GM18907 (cell line): ENCODE data around the gene RTRAF.

Experiments
- ATAC-seq: cut with Tn5 transposase; IDR thresholded peaks from one replicate; pipeline ENCODE4 v1.9.1; 2021; ENCODE audit warnings: mild to moderate bottlenecking, moderate library complexity; ENCODE audit not compliant: unreplicated experiment

The RTRAF gene

DNA sequence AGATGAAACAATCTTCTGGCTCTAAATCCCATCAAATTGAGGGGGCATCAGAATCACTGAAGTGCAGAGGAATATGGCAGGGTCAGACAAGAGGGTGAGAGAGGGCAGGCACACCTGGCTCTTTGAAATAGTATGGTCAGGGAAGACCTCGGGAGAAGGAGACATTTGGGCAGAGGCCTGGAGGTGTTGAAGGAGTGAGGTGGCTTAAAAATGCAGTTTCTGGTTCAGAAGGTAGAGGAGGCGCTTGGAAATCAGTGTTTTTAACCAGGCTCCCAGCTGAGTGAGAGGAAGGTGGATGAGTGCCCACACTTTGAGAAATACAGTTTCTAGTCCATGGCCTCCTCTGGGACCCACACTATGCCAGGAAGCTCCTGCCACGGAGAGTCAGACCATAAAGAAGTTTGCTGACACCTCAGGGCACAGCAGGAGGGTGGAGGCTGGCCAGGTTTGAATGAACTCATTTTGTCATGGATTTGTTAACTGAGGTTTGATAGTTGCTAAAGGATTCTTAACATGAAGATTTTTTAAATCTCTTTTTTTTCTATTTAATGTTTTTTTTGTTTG lies 59.4 kb downstream of the RTRAF start:
- no peak for ATAC-seq

DNA sequence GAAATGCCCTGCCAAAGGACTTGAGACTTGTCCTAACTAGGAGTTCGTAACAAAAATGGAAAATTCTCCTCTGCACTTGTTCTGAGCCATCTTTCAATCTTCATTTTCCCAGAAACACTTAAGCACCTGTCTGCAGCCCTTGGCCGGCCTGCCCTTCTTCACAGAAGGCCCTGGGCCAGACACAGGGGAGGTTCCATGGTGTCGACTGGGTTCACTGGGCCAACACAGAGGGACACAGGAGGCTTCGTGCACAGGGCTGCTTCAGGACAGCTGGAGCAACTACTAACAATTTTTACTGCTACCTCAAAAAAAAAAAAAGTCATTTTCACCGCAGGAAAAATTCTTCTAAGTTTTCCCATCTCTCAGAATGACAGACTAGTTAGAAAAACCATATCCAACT lies 59.9 kb downstream of the RTRAF start:
- no peak for ATAC-seq

DNA sequence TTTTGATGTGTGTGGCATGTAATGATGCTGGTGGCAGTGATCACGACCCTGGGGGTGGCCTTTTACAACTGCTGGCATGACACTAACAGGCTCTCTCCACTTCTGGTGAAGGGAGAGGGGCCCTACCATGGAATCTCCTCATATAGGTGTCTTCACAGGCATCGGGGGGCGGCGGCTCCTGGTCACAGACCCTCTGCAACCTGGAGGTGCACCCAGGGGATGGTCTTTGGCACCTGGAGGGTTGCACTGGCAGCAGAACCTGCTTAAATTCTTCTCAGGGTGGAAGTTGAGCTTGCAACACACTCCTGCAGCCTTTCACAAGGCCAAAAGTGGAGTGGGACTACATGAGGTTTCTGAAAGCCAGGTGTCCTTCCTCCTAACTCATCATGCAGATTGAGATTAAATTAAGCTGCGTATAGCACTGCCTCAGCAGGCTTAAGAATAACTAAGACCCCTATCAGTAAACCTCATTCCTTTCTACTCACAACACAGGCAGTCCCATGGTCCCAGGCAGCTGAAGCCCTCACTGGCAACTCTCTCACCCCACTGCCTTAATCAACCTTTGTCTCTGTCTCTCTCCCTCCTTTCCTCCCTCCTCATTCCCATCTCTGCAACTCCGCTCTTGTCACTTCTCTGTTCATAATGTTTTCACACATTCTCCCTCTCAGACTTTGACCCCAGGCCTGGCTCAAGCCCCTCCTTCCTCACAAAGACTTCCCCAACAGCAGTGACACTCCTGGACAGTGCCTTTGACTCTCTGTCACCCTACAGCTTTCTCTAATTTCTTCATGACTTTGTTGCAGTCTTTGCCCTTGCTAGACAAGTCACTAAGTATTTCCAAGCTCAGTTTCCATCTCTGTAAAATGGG lies 60.6 kb downstream of the RTRAF start:
- ATAC-seq: no peak

DNA sequence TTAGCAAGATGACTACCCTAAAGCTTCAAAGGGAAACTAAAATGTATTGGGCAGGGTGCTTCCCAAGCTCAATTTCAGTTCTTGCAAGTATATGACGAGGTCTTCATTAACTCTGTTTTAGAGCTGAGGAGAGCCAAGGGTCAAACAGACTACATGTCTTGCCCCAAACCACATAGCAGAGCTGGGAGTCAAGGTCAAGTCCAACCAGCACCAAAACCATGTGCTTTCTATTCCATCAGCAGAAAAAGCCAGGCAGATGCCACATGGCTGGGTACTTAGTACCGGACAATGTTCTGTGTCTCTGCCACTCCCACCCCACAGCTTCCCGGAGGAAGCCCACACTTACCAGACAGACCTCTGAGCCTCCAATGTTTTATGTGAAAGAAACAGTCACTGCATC lies 61.9 kb downstream of the RTRAF start:
- no peak for ATAC-seq

DNA sequence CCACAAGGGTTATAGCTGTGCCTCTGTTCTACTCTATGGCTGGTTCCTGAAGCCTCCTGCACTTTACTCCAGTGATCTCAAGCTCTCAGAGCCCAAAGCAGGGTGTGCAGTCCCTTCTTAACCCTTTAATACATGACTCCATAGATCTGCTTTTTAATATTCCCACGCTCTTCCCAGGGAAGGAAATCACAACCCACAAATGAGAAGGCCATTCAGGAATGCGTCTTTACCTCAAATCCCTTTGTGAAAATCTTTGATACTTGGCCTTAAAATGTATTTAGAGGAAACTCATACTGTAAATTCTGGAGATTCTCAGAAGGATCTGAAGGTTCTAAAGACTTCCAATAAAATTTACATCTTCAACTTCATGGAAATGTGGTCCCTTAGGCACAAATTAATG lies 62.5 kb downstream of the RTRAF start:
- no peak for ATAC-seq

DNA sequence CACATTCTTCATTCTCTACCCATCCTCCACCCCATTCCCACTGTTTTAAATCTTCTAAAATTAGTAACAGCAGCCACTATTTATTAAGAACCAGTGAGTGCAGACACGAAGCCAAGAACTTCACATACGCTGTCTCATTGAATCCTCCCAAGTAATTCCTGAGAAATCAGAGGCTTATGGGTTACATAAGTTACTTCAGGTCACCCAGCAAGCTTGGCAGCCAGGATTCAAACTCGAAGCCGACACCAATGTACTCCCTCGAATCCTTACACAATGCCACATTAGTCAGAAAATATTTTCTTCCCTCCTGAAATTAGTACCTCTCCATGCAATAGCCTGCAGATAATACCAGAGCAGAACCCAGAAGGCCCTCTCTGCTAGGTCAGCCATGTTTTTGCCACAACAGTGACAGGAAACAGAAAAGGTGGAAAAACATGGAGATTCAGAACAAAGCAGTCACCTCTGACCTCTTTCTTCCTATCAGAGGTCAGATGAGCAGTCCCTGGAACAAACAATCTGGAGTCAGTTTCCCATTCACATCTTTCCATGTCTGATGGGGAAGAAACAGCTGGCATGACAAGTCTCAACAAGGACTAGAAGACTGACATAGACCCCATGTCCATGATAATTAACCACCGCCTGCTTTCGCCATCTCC lies 63.1 kb downstream of the RTRAF start:
- ATAC-seq: no peak

DNA sequence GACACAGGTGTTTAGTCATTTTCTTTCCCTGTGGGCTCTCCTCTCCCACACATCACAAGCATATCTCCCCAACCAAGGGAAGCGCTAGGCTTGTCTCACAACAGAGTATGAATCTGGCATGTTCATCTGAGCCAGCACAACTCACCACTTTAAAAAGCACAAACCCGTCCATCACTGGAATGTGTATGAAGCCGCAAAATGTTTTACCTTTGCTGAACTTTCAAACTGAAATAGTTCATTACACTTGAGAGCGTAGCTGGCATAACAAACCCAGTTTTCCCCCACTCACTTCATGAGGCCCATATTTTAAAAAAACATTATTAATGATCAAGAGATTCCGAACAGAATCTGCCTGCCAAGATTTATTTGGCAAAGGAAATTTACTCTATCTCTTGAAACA lies 63.7 kb downstream of the RTRAF start:
- ATAC-seq: no peak

DNA sequence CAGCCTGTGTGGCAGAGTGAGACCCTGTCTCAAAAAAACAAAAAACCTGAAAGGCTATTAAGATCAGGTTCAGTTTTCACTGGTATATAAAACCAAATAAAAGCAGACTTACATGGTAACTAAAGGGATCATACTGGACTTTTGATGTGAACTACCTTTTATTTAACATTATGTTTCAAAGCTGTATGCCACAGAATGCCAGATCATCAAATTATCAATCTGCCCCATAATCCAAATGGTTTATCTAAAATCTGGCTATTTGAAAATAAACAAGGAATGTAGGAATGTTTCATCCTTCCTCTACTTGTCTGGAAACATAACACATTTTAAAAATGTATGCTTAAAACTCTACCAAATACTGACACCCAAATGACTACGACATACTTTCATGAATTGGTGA lies 65.3 kb downstream of the RTRAF start:
- ATAC-seq: no peak

DNA sequence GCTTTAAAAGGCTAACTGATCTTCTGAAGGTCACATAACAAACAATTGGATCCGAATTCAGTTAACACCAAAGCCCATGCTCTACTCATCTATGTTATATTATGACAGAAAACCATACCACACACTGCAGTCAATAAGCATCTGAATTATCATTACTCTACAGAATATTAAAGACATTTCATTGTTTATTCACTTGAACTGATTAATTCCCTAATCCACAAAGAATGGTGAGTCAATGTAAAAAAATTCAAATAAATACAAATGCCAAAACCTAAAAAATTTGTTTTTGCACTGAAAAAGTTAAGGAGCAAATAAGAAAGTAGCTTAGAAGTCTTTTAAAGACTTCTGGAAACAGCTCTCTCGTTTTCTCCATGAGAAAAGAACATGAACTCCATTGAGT lies 65.8 kb downstream of the RTRAF start:
- no peak for ATAC-seq

DNA sequence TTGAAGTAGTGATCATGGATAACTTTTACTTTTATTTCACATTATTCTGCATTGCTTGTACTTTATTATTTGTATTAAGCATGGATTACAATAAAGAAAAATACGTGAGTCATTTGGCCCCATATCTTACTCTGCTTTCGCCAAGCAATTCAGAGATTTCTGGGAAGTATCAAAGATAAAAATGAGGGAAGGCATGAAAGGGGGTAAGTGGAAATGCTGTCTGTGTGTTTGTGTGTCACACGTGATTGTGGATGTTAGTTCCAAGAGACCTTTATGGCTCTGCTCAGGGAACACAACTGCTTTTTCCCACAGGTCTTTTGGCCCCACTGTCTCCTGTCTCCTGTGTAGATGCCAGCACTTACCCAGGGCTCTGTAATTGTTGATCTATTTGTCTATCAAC lies 69.0 kb downstream of the RTRAF start:
- no peak for ATAC-seq

DNA sequence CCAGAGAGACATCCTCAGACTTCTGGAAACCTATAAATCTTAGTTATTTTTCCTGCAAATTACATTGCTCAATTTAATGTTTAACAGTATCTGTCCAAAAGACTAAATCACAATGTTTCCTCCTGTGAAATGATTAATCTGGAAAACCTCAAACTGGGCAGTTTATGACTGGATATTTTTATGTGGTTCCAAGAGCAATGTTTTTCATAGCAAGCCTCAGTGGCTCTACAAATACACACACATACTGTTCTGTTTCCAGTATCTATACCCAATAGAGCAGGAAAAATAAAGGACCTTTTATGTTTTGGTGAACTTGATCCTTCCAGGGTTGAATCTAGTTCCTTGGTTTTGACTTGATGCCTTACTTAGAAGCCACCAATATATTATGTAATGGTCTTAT lies 70.3 kb downstream of the RTRAF start:
- no peak for ATAC-seq

DNA sequence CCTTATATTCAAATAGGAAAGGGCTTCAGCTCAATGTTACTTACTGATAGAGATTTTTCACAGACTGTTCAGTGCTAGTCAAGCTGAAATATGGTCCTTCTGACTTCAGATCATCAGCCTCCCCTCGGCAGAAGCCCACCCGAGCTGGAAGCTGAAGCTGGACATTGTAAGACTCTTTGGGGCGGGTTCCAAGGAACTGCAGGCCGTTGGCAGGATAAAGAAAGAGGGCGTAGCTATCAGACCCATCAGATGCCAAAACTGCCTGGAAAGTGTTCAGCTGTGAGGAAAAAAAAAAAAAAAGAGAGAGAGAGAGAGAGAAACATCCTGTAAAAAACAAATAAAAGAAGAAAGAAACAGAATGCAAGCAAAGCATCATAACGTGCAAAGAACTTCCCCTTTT lies 70.7 kb downstream of the RTRAF start:
- ATAC-seq: no peak
